GM12872 (cell line): ENCODE measurements around the gene CHIC2.

Experiments used
- CTCF ChIP-seq: IDR thresholded peaks from 3 replicates; pipeline ENCODE4 v1.5.1; 2011; ENCODE audit warnings: low read depth, mild to moderate bottlenecking, low read length, moderate library complexity; ENCODE audit not compliant: insufficient read depth

Gene CHIC2

DNA sequence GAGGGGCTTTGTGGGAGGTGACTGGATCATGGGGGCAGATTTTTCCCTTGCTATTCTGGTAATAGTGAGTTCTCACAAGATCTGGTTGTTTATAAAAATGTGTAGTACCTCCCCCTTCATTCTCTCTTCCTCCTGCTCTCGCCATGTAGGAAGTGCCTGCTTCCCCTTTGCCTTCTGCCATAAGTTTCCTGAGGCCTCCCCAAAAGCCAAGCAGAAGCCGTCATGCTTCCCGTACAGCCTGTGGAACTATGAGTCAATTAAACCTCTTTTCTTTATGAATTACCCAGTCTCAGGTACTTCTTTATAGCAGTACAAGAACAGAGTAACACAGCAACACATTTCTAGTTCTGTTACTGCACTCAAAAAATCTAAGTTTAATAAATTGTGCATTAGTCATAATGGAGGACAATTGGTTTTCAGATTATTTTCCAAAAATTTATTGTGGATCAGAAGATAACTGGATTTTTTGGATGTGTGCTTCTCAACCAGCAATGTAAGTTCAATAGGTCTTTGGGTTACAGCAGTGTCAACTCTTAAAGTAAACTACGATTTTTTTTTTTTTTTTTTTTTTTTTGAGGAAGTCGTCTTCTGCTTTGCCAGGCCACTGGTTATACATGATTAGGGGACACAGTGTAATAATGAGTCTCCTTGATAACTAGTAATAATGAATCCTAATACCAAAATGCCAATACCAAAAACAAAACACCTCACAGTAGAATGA, 69.9 kb downstream of the CHIC2 start:
- TF ChIP-seq CTCF = no peak

GRCh38 chr4:53992785-53993184, 71.6 kb downstream of the CHIC2 start:
- no peak for TF ChIP-seq CTCF

- TF ChIP-seq CTCF = no peak
Measured at GRCh38 chr4:53991821-53992220, 72.6 kb downstream of the CHIC2 start.

DNA sequence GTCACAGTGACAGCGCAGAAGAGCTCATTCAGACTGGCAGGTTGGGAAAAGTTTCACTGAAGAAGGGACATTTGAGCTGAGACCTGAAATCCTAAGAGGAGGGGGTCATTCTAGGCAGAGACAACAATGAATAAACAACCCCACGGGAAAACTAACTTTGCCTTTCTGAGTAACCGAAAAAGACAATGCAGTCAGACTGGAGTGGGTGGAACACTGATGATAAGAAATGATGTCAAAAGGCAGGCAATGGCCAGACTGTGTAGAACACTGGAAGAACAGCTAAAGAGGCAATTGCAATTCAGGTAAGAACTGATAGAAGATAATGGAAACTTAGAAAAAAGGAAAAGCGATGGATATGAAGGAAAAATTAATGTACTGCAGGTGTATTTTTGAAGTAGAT, 73.8 kb downstream of the CHIC2 start:
- TF ChIP-seq CTCF = no peak

GRCh38 chr4:53987761-53988171, 76.6 kb downstream of the CHIC2 start:
- no peak for TF ChIP-seq CTCF

- TF ChIP-seq CTCF = no peak
Measured at GRCh38 chr4:53986062-53986461, 78.3 kb downstream of the CHIC2 start.

DNA sequence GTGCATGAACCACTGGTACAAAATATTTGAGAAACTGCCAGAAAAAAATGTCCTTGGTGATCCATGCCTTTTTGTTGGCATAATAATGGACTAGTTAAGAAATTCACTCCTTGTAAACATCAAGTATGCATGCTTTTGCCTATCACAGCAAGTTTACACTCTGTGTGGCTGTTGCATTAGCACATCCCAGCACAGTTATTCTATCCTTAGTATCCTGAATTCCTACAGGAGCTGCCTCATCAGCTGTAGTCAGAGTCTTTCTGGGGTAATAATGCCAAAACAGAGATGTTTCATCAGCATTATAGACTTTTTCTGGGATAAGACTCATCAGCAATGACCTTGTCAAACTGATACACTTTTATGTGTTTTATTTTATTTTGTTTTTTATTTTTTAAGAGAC, 82.8 kb downstream of the CHIC2 start:
- no peak for TF ChIP-seq CTCF
